ENCODE measurements around the gene WDPCP. TPM values are rescaled to one million over a fixed set of nuclear protein-coding genes. Genes with fewer than 3 reads are reported as not detected.
"Not testable (repeated sequence)": the region's sequence is repeated elsewhere in the genome, so short reads cannot be mapped to it uniquely, and the experiment has no call there.

The WDPCP gene
- total and polyA plus RNA-seq, 7 donors, result 0.60 to 35.5 (median 14.0) TPM

DNA sequence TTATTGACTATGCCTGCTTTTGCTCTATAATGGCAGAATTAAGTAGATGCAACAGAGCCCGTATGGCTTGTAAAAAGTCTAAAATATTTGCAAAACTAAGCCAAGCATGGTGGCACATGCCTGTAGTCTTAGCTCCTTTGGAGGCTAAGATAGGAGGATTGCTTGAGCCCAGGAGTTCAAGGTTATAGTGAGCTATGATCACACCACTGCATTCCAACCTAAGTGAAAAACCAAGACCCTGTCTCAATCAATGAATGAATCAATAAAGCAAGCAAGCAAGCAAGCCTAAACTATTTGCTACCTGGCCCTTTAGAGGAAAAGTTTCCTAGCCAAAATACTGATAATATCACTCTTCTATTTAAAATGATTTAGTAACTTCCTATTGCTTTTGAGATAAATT, 277.7 kb downstream of the WDPCP start:
- intact Hi-C loops (cut with DNase I), result no loop called here
- no peaks in the 10 kb centered on the region for H3K4me1 ChIP-seq
- H3K27ac ChIP-seq, result no peak overlapping the region
- no peaks in the 10 kb centered on the region for H3K36me3 ChIP-seq
- H3K4me3 ChIP-seq, result no peak overlapping the region
- WGBS, 2 donors, result 82 to 89% methylated on average over 1 of the region's 1 CpG
- TF ChIP-seq, protein P1, sequence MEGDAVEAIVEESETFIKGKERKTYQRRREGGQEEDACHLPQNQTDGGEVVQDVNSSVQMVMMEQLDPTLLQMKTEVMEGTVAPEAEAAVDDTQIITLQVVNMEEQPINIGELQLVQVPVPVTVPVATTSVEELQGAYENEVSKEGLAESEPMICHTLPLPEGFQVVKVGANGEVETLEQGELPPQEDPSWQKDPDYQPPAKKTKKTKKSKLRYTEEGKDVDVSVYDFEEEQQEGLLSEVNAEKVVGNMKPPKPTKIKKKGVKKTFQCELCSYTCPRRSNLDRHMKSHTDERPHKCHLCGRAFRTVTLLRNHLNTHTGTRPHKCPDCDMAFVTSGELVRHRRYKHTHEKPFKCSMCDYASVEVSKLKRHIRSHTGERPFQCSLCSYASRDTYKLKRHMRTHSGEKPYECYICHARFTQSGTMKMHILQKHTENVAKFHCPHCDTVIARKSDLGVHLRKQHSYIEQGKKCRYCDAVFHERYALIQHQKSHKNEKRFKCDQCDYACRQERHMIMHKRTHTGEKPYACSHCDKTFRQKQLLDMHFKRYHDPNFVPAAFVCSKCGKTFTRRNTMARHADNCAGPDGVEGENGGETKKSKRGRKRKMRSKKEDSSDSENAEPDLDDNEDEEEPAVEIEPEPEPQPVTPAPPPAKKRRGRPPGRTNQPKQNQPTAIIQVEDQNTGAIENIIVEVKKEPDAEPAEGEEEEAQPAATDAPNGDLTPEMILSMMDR (IDR thresholded peaks at IDR 0.05), result no peak
- no peak for TF ChIP-seq EP300 (IDR thresholded peaks at IDR 0.05)
- TF ChIP-seq POLR2AphosphoS5 (IDR thresholded peaks at IDR 0.05), result no peak
- no peak for TF ChIP-seq POLR2A (IDR thresholded peaks at IDR 0.05)
- H3K27me3 ChIP-seq, result no peaks in the 10 kb centered on the region
- DNase-seq, result no peak
- peaks cover 0 to 5% (median 1%) of the 10 kb centered on the region in 4 donors for H3K9me3 ChIP-seq

- no peak overlapping the region for H3K4me3 ChIP-seq
- 91 to 97% methylated on average over 1 of the region's 1 CpG for WGBS, 2 donors
- intact Hi-C loops (cut with DNase I), result no loop called here
- H3K9me3 ChIP-seq, result peaks cover 4 to 34% (median 14%) of the 10 kb centered on the region in 4 donors
- no peak overlapping the region for H3K27ac ChIP-seq
- DNase-seq, result no peak
- H3K4me1 ChIP-seq, result no peaks in the 10 kb centered on the region
- no peak for TF ChIP-seq POLR2AphosphoS5 (IDR thresholded peaks at IDR 0.05)
- no peak for TF ChIP-seq POLR2A (IDR thresholded peaks at IDR 0.05)
- no peak for TF ChIP-seq EP300 (IDR thresholded peaks at IDR 0.05)
- TF ChIP-seq, protein P1 (IDR thresholded peaks at IDR 0.05), result no peak
- no peaks in the 10 kb centered on the region for H3K36me3 ChIP-seq
- no peaks in the 10 kb centered on the region for H3K27me3 ChIP-seq
These were observed 286.8 kb downstream of the WDPCP start for GRCh38 chr2:63301481-63301880.

- TF ChIP-seq POLR2A (IDR thresholded peaks at IDR 0.05) (no peak), POLR2AphosphoS5 (IDR thresholded peaks at IDR 0.05) (no peak), EP300 (IDR thresholded peaks at IDR 0.05) (no peak)
- TF ChIP-seq, protein P1 (IDR thresholded peaks at IDR 0.05), result no peak
- 93 to 96% methylated on average over 2 of the region's 2 CpGs for WGBS, 2 donors
- no peak for DNase-seq
- H3K27me3 ChIP-seq, result no peaks in the 10 kb centered on the region
- no peak overlapping the region for H3K4me3 ChIP-seq
- H3K27ac ChIP-seq, result no peak overlapping the region
- no peaks in the 10 kb centered on the region for H3K36me3 ChIP-seq
- no peaks in the 10 kb centered on the region for H3K4me1 ChIP-seq
- intact Hi-C loops (cut with DNase I), result no loop called here
- H3K9me3 ChIP-seq, result peaks cover 4 to 34% (median 14%) of the 10 kb centered on the region in 4 donors
These were observed 287.4 kb downstream of the WDPCP start for GRCh38 chr2:63300835-63301234.

DNA sequence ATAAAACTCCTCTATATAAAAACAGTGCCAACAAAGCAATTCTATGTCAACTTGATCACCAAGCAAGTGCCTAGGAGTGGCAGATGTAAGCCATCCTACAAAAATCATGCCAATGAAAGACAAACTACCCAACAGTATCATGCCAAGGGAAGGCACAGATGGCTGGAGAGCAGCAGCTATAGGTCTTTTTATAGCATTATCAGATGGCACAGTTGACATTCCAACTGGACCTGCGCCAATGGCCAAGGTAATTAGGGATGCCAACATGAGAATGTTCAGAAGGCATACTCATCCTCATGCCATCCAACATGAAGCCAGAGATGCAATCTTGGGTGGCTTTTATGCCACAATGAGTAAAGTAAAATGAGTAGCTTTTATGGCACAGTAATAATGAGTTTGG, 300.3 kb downstream of the WDPCP start:
- Histone ChIP-seq H3K4me1 (no peaks in the 10 kb centered on the region), H3K4me3 (no peak overlapping the region), H3K27me3 (no peaks in the 10 kb centered on the region), H3K9me3 (peaks cover 0 to 4% (median 3%) of the 10 kb centered on the region in 4 donors), H3K36me3 (no peaks in the 10 kb centered on the region), H3K27ac (no peak overlapping the region)
- DNase-seq, result no peak
- intact Hi-C loops (cut with DNase I), result no loop called here
- TF ChIP-seq POLR2A (IDR thresholded peaks at IDR 0.05) (no peak), POLR2AphosphoS5 (IDR thresholded peaks at IDR 0.05) (no peak), EP300 (IDR thresholded peaks at IDR 0.05) (no peak)
- TF ChIP-seq, protein P1 (IDR thresholded peaks at IDR 0.05), result no peak
- 92 to 95% methylated on average over 1 of the region's 1 CpG for whole genome bisulfite sequencing, 2 donors

DNA sequence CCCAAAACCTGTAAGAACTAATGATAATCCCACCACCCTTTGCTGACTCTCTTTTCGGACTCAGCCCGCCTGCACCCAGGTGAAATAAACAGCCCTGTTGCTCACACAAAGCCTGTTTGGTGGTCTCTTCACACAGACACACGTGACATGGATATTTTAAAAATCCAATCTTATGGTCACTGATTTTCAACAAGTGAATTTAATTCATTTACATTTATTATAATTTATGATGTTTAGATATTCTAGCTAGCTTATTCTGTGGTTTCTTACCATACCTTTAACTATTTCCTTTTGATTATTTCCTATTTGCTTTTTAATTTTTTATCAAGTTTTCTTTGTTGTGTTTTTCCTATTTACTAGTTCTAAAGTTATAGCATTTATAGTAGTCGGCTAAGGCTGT, 301.8 kb downstream of the WDPCP start:
- H3K4me3 ChIP-seq; H3K9me3 ChIP-seq; intact Hi-C loops (cut with DNase I); H3K27ac ChIP-seq; H3K36me3 ChIP-seq; H3K27me3 ChIP-seq; H3K4me1 ChIP-seq; DNase-seq: not testable (repeated sequence)
- 90 to 96% methylated on average over 4 of the region's 4 CpGs for WGBS, 2 donors
